ENCODE data around the gene KHDRBS1.

- TF ChIP-seq CTCF (IDR thresholded peaks at IDR 0.05), result no peak
- TF ChIP-seq POLR2A (IDR thresholded peaks at IDR 0.05), result no peak
These were observed 59.1 kb downstream of the KHDRBS1 start, which contains the start of gene TMEM39B for GRCh38 chr1:32072622-32073298.

All from lower leg skin (tissue), 3 donors.